ENCODE data around the gene USP34.

DNA sequence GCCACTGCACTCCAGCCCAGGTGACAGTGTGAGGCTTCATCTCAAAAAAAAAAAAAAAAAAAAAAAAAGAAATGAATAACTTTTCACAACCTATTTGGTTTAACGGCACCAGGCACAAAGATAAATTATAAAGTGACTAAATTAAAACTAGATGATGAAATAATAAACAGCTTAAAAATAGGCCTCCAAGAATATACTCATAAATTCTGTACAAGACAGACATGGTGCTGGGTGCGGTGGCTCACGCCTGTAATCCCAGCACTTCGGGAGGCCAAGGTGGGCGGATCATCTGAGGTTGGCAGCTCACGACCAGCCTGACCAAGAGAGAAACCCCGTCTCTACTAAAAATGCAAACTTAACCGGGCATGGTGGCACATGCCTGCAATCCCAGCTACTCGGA, 19.7 kb downstream of the USP34 start:
- TF ChIP-seq CTCF (IDR thresholded peaks at IDR 0.05; ENCODE audit: low read length), result no peak
- TF ChIP-seq EZH2phosphoT487 (IDR thresholded peaks at IDR 0.05; ENCODE audit: low read length), result no peak

All from MM.1S (cell line).